Panc1 (cell line): ENCODE results near the gene TBC1D22A. TPM values are rescaled to one million over a fixed set of nuclear protein-coding genes. Genes with fewer than 3 reads are reported as not detected.

Source experiments
- ATAC-seq: fragments of 200-7000 bp; cut with Tn5 transposase; 2 replicates; pipeline ENCODE4 v1.9.1; 2020; ENCODE audit warnings: mild to moderate bottlenecking, moderate library complexity
- BruUV-seq: library from RNA; stranded (reverse); fragments of 400-500 nt; replicated peaks from 2 replicates; lab custom pipeline; 2021; lab: Mats Ljungman, UMichigan
- CTCF ChIA-PET: fragments of 300-600 bp; sonication (Branson Sonifier 250); formaldehyde crosslinking; loops from one replicate; lab custom pipeline; 2022; ENCODE audit warnings: antibody characterized with exemption; lab: Charles Lee
- POLR2A ChIA-PET: fragments of 300-600 bp; sonication (Branson Sonifier 250); formaldehyde crosslinking; loops from one replicate; lab custom pipeline; 2022; ENCODE audit warnings: antibody characterized with exemption; lab: Charles Lee
- DNase-seq: peaks from one replicate; pipeline ENCODE4 v3.0.0-alpha.2; 2010; ENCODE audit warnings: low read depth, low spot score
- H3K27ac ChIP-seq: 2 replicates; pipeline ENCODE4 v1.5.1; 2011; ENCODE audit warnings: mild to moderate bottlenecking, low read length, inconsistent platforms
- H3K27me3 ChIP-seq: fragments of 200-500 bp; sonication (Bioruptor generic); 2 replicates; pipeline ENCODE4 v1.6.0; 2014; ENCODE audit warnings: low read length, inconsistent platforms; ENCODE audit not compliant: control insufficient read depth, insufficient read depth
- H3K36me3 ChIP-seq: fragments of 200-500 bp; sonication (Bioruptor generic); 2 replicates; pipeline ENCODE4 v1.5.1; 2014; ENCODE audit warnings: inconsistent platforms, mild to moderate bottlenecking, low read length, moderate library complexity; ENCODE audit not compliant: control insufficient read depth, insufficient read depth
- H3K4me1 ChIP-seq: 2 replicates; pipeline ENCODE4 v1.5.1; 2011; ENCODE audit warnings: inconsistent platforms, mild to moderate bottlenecking, low read length, moderate library complexity; ENCODE audit not compliant: control insufficient read depth, insufficient read depth
- H3K4me3 ChIP-seq, 2 experiments: 2 replicates each; pipeline ENCODE4 v1.5.1; 2011 to 2012; ENCODE audit warnings: low read depth in 2 of 2, low read length in 2 of 2, mild to moderate bottlenecking in 2 of 2, inconsistent platforms in 1 of 2, moderate library complexity in 1 of 2
- H3K9me3 ChIP-seq: fragments of 200-500 bp; sonication (Bioruptor generic); 2 replicates; pipeline ENCODE4 v1.5.1; 2014; ENCODE audit warnings: low read depth, mild to moderate bottlenecking, inconsistent platforms, low read length, moderate library complexity; ENCODE audit not compliant: control insufficient read depth, insufficient read depth
- CTCF ChIP-seq: fragments of 450-650 bp; IDR thresholded peaks from 2 replicates; pipeline ENCODE4 v1.5.1; 2017; ENCODE audit warnings: mild to moderate bottlenecking
- POLR2AphosphoS5 ChIP-seq: IDR thresholded peaks from 2 replicates; pipeline ENCODE4 v1.6.1; 2012; ENCODE audit warnings: mild to moderate bottlenecking, low read depth, low read length, moderate library complexity
- REST ChIP-seq, 2 experiments: IDR thresholded peaks; 2 replicates each; pipeline ENCODE4 v1.6.1; 2011 to 2012; ENCODE audit warnings: low read depth in 2 of 2, control low read depth in 1 of 2, low read length in 1 of 2, mild to moderate bottlenecking in 1 of 2, moderate library complexity in 1 of 2; ENCODE audit not compliant: insufficient read depth in 1 of 2
- SIN3A ChIP-seq: IDR thresholded peaks from 2 replicates; pipeline ENCODE4 v1.6.1; 2012; ENCODE audit warnings: low read depth, mild to moderate bottlenecking, low read length, moderate library complexity, borderline replicate concordance; ENCODE audit not compliant: insufficient read depth
- TCF7L2 ChIP-seq: IDR thresholded peaks from 2 replicates; pipeline ENCODE4 v1.6.1; 2011; ENCODE audit warnings: mild to moderate bottlenecking, low read depth, low read length, inconsistent platforms
- in situ Hi-C: cut with HindIII; loops from 2 replicates; pipeline ENCODE4 v1.10.0; 2016; ENCODE audit warnings: low sequenced_read_pairs, low pct_unique_long_range_greater_than_20kb
- intact Hi-C: fragments of 100-400 bp; cut with micrococcal nuclease; formaldehyde crosslinking; loops from one replicate; pipeline ENCODE4 v1.10.0; 2022; ENCODE audit not compliant: unreplicated experiment
- total RNA-seq: library from RNA; stranded (reverse); gene quantifications from one replicate; pipeline ENCODE4 v1.2.1, GENCODE V29; 2021; ENCODE audit not compliant: unreplicated experiment

TBC1D22A gene
- total RNA-seq, 1 experiment from 2014 or later = 28.7 TPM

- ATAC-seq (no peak), DNase-seq (no peak)
- no peaks in the 10 kb centered on the region for H3K4me1 ChIP-seq
- POLR2A ChIA-PET = no interaction called here
- H3K27ac ChIP-seq = no peak overlapping the region
- CTCF ChIA-PET = no interaction called here
- no peaks in the 10 kb centered on the region for H3K27me3 ChIP-seq
- TF ChIP-seq REST (IDR thresholded peaks at IDR 0.05; ENCODE audit: insufficient read depth in 1 of 2, low read depth in 2 of 2, low read length in 1 of 2) (no peak), POLR2AphosphoS5 (no peak), CTCF (no peak)
- no TSS peak for BruUV-seq
- no peaks in the 10 kb centered on the region for H3K36me3 ChIP-seq
- H3K9me3 ChIP-seq = no peaks in the 10 kb centered on the region
- intact Hi-C loops (no loop called here), in situ Hi-C loops (no loop called here)
- no peak overlapping the region for H3K4me3 ChIP-seq
These were observed 440.5 kb downstream of the TBC1D22A start for GRCh38 chr22:47202819-47203553.

- TF ChIP-seq POLR2AphosphoS5 (no peak), SIN3A (no peak), TCF7L2 (no peak), REST (IDR thresholded peaks at IDR 0.05; ENCODE audit: insufficient read depth in 1 of 2, low read depth in 2 of 2, low read length in 1 of 2) (no peak), CTCF (no peak)
- Histone ChIP-seq H3K27ac (no peak overlapping the region), H3K36me3 (no peaks in the 10 kb centered on the region), H3K4me3 (no peak overlapping the region), H3K4me1 (no peaks in the 10 kb centered on the region), H3K9me3 (no peaks in the 10 kb centered on the region), H3K27me3 (no peaks in the 10 kb centered on the region)
- in situ Hi-C loops (no loop called here), intact Hi-C loops (no loop called here)
- no peak for ATAC-seq
- no peak for DNase-seq
- BruUV-seq = no TSS peak
- POLR2A ChIA-PET = no interaction called here
- CTCF ChIA-PET = interaction anchor here (0.6 kb wide), 1 partner anchor 640 kb away, joined by 11 read pairs; no protein-coding TSS in a partner anchor
These were observed 441.1 kb downstream of the TBC1D22A start for GRCh38 chr22:47203554-47203991.
